GM18517 (cell line): ENCODE measurements around the gene OR10K1.
"Not testable (repeated sequence)": the region's sequence is repeated elsewhere in the genome, so short reads cannot be mapped to it uniquely, and the experiment has no call there.

Experiments used
- ATAC-seq: cut with Tn5 transposase; IDR thresholded peaks from one replicate; pipeline ENCODE4 v1.9.1; 2021; ENCODE audit warnings: mild to moderate bottlenecking, moderate library complexity; ENCODE audit not compliant: unreplicated experiment

OR10K1 gene

DNA sequence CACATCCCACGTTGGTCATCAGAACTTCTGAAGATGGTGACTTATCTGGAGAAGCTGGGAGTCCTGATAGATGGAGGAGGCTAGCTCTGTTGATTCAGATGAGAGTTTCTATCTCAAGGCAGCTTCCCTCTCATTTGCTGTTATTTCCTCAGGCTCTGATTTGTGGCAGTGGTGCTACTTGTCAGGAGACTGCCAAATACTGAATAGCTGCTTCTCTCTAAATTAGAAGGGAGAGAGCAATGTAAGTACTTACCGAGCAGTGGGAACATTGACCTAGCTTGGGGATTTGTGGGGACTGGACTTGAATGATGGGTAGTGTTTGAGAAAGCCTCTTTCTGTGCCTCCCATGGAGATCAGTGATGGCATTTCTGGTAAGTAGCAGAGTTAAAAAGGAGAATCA is at the start of gene OR10K1:
OR10K1 (plus strand) TSS at position 301 of the 400 bp plus-strand sequence. CDS start 3,728 bp downstream, outside the sequence.
- no peak for ATAC-seq

- no peak for ATAC-seq
Measured at GRCh38 chr1:158414651-158415345, 46.8 kb upstream of the OR10K1 start.

DNA sequence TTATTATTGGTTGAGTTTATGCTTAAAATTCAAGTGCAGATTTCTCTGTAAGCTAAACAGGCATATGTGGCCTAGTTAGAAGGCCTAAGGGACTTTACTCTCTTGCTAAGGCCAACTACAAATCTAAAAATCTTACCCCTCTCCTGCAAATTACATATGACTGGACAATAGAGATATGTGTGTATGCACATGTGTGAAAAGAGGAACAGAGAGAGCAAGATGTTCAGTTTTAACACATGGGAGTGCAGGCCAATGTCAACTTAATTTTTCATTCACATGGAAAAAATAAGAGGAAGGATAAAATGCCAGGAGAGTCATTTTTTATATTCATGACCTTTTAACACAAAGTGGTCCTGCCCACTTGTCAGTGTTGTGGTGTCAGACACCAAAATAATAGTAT is 44.0 kb upstream of the OR10K1 start:
- no peak for ATAC-seq

DNA sequence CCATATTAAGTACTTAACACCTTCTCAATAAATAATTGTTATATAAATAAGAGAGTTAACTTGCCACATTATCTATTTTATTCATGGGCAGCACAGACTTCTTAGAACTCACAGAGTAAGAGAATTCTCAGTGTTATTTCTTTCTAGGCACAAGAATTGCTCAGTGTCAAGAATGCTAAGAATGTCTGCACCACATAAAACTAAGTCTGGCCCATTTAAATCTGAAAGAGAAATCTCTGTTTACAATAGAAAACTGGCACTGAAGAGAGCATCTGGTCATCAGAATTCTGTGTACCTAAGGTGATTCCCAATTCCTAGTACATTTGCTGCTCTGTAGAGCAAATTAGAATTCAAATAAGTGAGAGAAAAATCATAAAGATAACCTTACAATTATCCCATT is 39.4 kb upstream of the OR10K1 start:
- no peak for ATAC-seq

DNA sequence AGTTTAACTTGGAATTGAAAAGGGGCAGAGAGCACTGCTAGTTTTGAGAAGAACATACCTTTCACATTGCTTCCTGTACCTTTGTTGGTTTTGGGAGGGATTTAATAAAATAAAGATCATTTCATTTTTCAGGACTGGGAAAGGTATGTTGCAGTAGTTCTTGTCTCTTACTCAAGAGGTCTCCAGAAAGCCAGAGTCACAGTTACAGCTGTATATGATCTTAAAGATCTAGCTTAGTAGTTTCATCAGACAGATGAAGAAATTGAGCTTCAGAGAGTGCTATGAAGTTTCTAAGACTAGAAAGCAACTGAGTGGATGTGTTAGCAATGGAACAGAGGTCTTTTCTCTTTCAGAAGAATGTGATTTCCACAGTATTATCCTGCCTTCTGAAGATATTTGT is 36.6 kb upstream of the OR10K1 start:
- ATAC-seq, result no peak

GRCh38 chr1:158426137-158426536 is 35.5 kb upstream of the OR10K1 start, which contains the start of gene OR10K2:
TSS of gene OR10K2 (minus strand) at chr1:158426237. CDS start at chr1:158420866, 5,371 bp downstream.
- ATAC-seq, result no peak

DNA sequence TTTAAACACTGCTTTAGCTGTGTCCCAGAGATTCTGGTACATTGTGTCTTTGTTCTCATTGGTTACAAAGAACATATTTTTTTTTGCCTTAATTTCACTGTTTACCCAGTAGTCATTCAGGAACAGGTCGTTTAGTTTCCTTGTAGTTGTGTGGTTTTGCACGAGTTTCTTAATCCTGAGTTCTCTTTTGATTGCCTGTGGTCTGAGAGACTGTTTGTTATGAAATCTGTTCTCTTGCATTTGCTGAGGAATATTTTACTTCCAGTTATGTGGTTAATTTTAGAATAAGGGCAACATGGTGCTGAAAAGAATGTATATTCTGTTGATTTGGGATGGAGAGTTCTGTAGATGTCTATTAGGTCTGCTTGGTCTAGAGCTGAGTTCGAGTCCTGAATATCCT is 31.5 kb upstream of the OR10K1 start:
- ATAC-seq, result not testable (repeated sequence)

GRCh38 chr1:158434741-158435140 is 26.9 kb upstream of the OR10K1 start:
- ATAC-seq, result no peak

DNA sequence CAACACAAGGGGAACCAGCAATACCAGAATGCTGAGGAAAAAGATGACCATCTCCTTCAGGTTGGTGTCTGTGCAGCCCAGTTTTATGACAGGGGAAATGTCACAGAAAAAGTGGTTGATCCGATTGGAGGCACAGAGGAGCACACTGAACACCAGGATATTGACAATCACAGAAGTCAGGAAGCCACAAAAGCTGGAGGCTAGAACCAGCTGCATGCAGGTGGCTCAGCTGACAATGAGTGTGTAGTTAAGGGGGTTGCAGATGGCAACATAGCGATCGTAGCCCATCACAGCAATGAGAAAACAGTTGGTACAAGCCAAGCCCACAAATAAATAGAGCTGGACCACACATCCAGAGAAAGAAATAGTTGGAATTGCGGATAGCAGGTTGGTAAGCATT is 16.3 kb upstream of the OR10K1 start:
- ATAC-seq, result no peak

- ATAC-seq, result no peak
Measured at GRCh38 chr1:158454537-158454936, 7.1 kb upstream of the OR10K1 start.

DNA sequence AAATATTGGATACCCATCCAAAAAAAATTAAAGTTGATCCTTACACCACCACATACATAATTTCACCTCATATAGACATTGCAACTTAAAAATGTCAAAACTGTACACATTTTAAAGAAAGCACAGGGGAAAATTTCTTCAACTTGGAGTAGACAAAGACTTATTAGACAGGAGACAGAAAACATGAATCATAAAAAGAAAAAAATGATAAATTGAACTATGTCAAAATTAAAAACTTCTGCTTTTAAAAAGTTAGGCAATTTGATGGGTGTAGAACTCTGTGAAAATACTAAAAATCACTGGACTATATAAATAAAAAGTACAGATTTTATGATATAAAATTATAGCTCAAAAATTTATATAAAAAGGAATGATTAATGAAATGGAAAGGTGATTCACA is 4.4 kb upstream of the OR10K1 start:
- no peak for ATAC-seq

- no peak for ATAC-seq
Measured at GRCh38 chr1:158458263-158458662, 3.4 kb upstream of the OR10K1 start.

DNA sequence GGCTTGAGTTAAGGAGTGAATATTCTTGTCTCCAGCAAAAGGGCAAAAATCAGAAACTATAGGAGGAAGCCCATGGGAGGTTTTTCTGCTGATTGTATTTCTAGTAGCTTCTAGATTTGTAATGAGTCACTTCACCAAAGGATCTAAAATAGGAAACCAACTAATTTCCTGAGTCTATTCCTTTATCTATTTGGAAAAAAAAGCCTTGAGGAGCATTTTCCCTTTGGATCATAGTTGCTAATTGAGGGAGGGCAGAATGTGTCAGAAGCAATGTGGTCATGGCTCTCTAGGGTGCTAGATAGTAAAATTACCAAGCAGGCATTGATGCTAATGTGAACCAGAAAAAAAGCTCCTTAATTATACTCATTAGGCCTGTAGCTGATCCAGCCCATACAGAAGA is 10.3 kb downstream of the OR10K1 start, which contains the start of gene OR10R2:
OR10R2 (plus strand) TSS at position 301 of the 400 bp plus-strand sequence. CDS start 106 bp downstream, outside the sequence.
- ATAC-seq, result no peak

- ATAC-seq, result no peak
Measured at GRCh38 chr1:158485455-158485854, 23.8 kb downstream of the OR10K1 start.

- no peak for ATAC-seq
Measured at GRCh38 chr1:158491316-158491715, 29.7 kb downstream of the OR10K1 start.

GRCh38 chr1:158493054-158493453 is 31.4 kb downstream of the OR10K1 start:
- ATAC-seq, result no peak

- no peak for ATAC-seq
Measured at GRCh38 chr1:158494796-158495195, 33.2 kb downstream of the OR10K1 start.

GRCh38 chr1:158496374-158496773 is 34.7 kb downstream of the OR10K1 start:
- no peak for ATAC-seq

- no peak for ATAC-seq
Measured at GRCh38 chr1:158506369-158506987, 44.8 kb downstream of the OR10K1 start.

DNA sequence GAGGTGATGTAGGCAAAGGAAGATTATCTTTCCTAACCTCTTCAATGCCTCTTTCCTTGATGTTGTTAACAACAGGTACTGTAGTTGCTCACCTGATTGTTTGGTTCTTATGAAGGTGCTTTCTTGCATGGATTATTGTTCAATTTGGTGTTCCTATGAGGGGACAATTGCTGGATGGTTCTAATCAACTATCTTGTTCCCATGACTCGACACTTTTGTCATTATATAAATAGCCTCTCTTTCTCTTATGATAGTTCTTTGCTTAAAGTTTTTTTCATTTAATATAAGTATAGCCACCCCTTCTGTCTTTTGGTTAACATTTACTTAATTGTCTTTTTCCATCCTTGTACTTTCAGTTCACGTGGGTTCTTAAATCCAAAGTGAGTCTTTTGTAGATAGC is 45.9 kb downstream of the OR10K1 start:
- no peak for ATAC-seq

DNA sequence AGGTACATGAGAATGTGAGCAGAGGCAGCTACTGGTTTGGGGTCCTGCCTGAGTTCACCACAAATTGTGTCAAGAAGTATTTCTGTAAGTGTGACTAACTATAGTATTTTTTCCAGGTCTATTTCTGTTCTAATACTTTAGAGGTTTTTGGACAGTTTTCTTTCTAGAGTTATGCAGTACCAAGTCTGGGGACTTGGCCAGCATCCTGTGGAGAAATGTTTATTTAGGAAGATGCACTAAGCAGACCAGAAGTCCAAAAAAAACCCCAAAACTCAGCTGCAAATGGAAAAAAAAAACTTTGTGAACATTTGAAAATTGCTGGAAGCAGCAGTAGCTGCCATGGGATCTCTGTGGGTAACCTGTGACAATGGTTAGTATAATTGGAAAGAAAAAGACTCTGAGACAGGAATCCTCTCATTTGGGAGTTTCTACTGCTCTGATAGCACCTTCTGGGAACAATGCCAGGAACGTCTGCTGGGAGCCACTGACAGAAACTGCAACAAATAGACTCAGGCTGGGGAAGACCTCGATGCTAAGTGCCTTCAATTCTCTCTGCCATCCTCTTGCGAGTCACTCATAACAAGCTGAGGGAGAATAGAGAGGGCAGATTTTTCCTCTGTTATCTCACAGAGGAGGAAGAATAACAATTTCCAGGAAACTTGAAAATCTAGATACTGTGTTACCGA is 48.0 kb downstream of the OR10K1 start:
- ATAC-seq, result no peak

GRCh38 chr1:158516966-158517365 is 55.3 kb downstream of the OR10K1 start:
- ATAC-seq, result no peak
